ENCODE measurements around the gene TMEM273. TPM values are rescaled to one million over a fixed set of nuclear protein-coding genes. Genes with fewer than 3 reads are reported as not detected.

The TMEM273 gene
- total and polyA plus RNA-seq, 4 experiments from 2014 or later, result 27.7 to 101 (median 58.7) TPM

DNA sequence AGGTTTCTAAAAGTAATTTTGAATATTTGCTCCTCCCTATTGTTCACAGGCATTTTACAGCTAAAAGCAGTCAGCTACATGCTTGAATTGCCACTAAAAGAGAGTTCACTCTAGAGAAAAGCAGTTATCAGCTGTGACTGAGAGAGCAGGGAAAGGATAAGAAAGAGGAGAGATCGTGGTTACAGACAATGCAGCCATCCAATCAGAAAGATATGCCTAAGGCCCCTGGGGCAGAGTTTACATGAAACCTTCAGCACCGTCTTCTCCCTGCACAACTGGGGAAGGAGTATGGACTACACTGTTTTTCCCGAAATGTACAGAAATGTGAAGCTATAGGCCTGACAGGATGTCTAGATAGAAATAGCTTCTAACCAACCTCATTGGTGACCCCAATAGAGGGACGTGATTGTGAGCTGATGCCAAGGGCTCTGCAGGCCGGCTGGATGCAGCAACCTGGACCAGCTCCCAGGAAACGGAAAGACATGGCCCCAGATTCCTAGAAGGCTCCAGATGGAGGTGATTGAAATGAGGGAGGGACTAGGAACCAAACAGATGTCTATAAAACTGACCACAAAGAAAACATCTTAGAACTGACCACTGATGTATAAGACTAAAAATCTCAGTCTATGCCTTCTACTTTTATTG is 69.6 kb downstream of the TMEM273 start:
- H3K4me3 Mint-ChIP-seq, result no peak overlapping the region
- Histone ChIP-seq H3K27ac (ENCODE audit: low read depth, low read length) (no peak overlapping the region), H3K9me3 (ENCODE audit: control insufficient read depth in 1 of 2, low read length in 2 of 2) (no peaks in the 10 kb centered on the region), H3K4me3 (ENCODE audit: low read length in 2 of 2) (no peak overlapping the region), H3K4me1 (ENCODE audit: insufficient read depth, low read length) (no peaks in the 10 kb centered on the region), H3K27me3 (ENCODE audit: insufficient read depth, low read length) (peaks cover 3% of the 10 kb centered on the region), H3K36me3 (ENCODE audit: insufficient read depth, low read length) (no peaks in the 10 kb centered on the region)
- no peak for DNase-seq
- no peaks in the 10 kb centered on the region for H3K36me3 Mint-ChIP-seq
- intact Hi-C loops (cut with micrococcal nuclease), result no loop called here
- H3K4me1 Mint-ChIP-seq, result peaks cover 0 to 7% (median 4%) of the 10 kb centered on the region in 4 donors
- ChIA-PET CTCF (ENCODE audit: partially characterized antibody) (no interaction called here), POLR2A (ENCODE audit: partially characterized antibody) (no interaction called here)
- peaks cover 0 to 2% (median 0%) of the 10 kb centered on the region in 8 donors for H3K9me3 Mint-ChIP-seq
- no peak overlapping the region for H3K27ac Mint-ChIP-seq
- peaks cover 14 to 16% of the 10 kb centered on the region in 2 donors for H3K27me3 Mint-ChIP-seq

DNA sequence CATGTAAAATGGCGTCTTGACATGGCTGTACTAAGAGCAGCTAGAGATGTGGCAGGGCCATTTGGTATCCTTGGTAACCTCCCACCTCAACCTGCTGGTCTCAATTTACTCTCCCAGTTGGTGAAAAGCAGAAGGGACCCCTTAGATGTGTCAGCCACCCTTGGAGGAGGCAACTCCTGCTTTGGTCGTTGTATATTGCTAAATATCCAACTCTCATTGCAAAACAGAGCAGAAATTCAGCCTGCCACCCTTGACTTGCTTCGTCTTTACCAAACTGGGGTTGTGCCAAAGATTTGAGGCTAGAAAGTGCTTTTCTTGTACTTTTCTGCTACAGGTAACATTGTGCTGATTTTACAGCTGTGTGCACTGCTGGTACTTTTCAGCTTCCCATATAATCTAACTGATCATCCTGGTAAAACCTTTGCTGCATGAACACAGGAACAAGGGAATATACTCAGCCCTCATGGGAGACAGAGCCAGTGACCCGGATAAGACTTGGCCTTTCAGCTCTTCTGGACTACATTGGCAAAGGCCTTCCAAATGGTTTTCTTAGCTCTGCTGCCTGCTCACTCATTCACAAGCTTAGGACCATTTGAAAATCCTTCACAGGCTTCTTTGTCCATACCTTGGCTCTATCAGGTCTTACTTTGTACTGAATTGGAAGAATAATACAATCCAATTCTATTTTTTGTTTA is 70.7 kb downstream of the TMEM273 start:
- Mint-ChIP-seq H3K27me3 (peaks cover 14 to 21% of the 10 kb centered on the region in 2 donors), H3K36me3 (no peaks in the 10 kb centered on the region), H3K9me3 (peaks cover 0 to 2% (median 0%) of the 10 kb centered on the region in 8 donors), H3K4me1 (peaks cover 0 to 7% (median 4%) of the 10 kb centered on the region in 4 donors), H3K27ac (no peak overlapping the region), H3K4me3 (no peak overlapping the region)
- Histone ChIP-seq H3K36me3 (ENCODE audit: insufficient read depth, low read length) (no peaks in the 10 kb centered on the region), H3K27me3 (ENCODE audit: insufficient read depth, low read length) (peaks cover 3% of the 10 kb centered on the region), H3K27ac (ENCODE audit: low read depth, low read length) (no peak overlapping the region), H3K9me3 (ENCODE audit: control insufficient read depth in 1 of 2, low read length in 2 of 2) (no peaks in the 10 kb centered on the region), H3K4me1 (ENCODE audit: insufficient read depth, low read length) (no peaks in the 10 kb centered on the region), H3K4me3 (ENCODE audit: low read length in 2 of 2) (no peak overlapping the region)
- ChIA-PET CTCF (ENCODE audit: partially characterized antibody) (no interaction called here), POLR2A (ENCODE audit: partially characterized antibody) (no interaction called here)
- DNase-seq, result no peak
- intact Hi-C loops (cut with micrococcal nuclease), result no loop called here

DNA sequence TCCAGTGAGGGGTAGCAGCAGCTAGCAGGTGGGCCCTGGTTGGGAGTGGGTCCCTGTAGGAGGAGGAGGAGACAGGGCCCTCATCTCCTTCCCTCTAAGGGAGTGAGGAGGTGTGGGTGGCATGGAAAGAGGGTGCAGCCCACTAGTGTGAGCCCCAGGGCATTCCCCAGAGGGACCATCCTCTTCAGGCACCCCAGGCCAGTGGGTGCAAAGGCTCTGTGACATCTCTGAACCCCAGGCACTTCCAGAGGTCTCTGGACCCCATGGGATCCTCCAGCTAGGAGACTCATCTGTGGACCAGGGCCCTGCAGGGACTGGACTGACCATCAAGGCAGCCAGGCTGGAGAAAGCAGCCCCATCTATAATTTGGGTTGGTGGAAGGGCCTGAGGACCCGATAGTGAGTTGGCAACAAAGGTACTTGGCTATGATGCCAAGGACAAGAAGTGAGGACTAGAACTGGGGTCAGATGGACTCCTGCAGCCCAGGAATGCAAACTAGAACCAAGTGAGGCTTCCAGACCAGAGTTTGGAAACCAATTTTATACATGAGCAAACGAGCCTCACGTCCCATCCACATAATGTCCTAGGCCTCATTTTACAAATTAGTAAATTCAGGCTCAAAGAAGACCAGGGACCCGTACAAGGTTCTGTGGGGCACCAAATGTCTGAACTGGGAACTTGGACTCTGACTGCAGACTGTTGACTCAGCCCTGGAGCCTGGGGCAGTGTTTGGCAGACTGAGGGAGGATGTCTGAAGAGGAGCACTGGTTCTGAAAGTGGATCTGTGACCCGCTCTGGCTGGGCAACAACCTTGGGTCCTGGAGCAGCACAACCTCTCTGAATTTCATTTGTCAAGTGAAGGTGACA is 71.4 kb downstream of the TMEM273 start:
- Histone ChIP-seq H3K4me3 (ENCODE audit: low read length in 2 of 2) (no peak overlapping the region), H3K36me3 (ENCODE audit: insufficient read depth, low read length) (no peaks in the 10 kb centered on the region), H3K9me3 (ENCODE audit: control insufficient read depth in 1 of 2, low read length in 2 of 2) (no peaks in the 10 kb centered on the region), H3K27me3 (ENCODE audit: insufficient read depth, low read length) (peaks cover 3% of the 10 kb centered on the region), H3K27ac (ENCODE audit: low read depth, low read length) (no peak overlapping the region), H3K4me1 (ENCODE audit: insufficient read depth, low read length) (no peaks in the 10 kb centered on the region)
- ChIA-PET POLR2A (ENCODE audit: partially characterized antibody) (no interaction called here), CTCF (ENCODE audit: partially characterized antibody) (no interaction called here)
- Mint-ChIP-seq H3K36me3 (no peaks in the 10 kb centered on the region), H3K9me3 (peaks cover 0 to under 1% (median 0%) of the 10 kb centered on the region in 8 donors), H3K4me3 (no peak overlapping the region), H3K27me3 (peaks cover 14 to 23% of the 10 kb centered on the region in 2 donors), H3K27ac (no peak overlapping the region), H3K4me1 (peaks cover 0 to 7% (median 4%) of the 10 kb centered on the region in 4 donors)
- DNase-seq, result no peak
- intact Hi-C loops (cut with micrococcal nuclease), result no loop called here

DNA sequence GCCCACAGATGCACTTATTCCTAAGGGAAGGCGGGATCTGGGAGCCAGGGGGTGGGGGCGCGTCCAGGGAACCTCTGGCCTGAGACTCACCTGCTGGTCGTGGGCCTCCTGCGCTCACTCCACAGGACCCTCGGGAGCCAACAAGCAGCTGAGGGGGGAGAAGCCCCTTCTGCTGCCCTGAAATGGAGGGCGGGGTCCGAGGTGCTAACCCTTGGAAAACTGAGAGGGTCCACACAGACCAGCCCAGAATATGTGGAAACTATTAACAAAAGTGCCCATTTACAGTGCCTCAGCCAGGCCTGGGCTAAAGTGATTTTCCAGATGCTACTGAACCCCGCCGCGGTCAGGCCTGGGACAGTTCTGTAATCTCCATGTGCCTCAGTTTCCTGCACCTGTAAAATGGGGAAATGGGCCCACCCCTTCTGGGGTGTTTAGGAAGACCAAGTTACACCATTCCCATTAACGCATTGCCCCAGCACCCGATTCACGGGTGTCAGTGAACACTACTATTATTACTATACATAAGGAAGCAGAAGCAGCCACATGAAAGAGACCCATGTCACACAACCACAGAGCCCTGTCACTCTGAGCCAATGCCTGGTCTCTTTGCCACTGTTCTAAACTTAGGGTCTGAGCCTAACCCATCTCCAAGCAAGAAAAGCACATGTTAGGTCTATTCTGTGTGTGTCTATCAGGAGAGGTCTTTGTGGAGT is 72.2 kb downstream of the TMEM273 start:
- CTCF ChIA-PET (ENCODE audit: partially characterized antibody), result no interaction called here
- Histone ChIP-seq H3K4me1 (ENCODE audit: insufficient read depth, low read length) (no peaks in the 10 kb centered on the region), H3K9me3 (ENCODE audit: control insufficient read depth in 1 of 2, low read length in 2 of 2) (no peaks in the 10 kb centered on the region), H3K4me3 (ENCODE audit: low read length in 2 of 2) (no peak overlapping the region), H3K27ac (ENCODE audit: low read depth, low read length) (no peak overlapping the region), H3K27me3 (ENCODE audit: insufficient read depth, low read length) (peaks cover 3% of the 10 kb centered on the region), H3K36me3 (ENCODE audit: insufficient read depth, low read length) (no peaks in the 10 kb centered on the region)
- POLR2A ChIA-PET (ENCODE audit: partially characterized antibody), result no interaction called here
- Mint-ChIP-seq H3K27ac (no peak overlapping the region), H3K4me1 (peaks cover 0 to 7% (median 4%) of the 10 kb centered on the region in 4 donors), H3K27me3 (peaks cover 14 to 23% of the 10 kb centered on the region in 2 donors), H3K4me3 (peak overlapping the region in 4 of 8 donors; percentile 29 to 67 (median 50)), H3K36me3 (no peaks in the 10 kb centered on the region), H3K9me3 (no peaks in the 10 kb centered on the region)
- intact Hi-C loops (cut with micrococcal nuclease), result no loop called here
- DNase-seq, result no peak

DNA sequence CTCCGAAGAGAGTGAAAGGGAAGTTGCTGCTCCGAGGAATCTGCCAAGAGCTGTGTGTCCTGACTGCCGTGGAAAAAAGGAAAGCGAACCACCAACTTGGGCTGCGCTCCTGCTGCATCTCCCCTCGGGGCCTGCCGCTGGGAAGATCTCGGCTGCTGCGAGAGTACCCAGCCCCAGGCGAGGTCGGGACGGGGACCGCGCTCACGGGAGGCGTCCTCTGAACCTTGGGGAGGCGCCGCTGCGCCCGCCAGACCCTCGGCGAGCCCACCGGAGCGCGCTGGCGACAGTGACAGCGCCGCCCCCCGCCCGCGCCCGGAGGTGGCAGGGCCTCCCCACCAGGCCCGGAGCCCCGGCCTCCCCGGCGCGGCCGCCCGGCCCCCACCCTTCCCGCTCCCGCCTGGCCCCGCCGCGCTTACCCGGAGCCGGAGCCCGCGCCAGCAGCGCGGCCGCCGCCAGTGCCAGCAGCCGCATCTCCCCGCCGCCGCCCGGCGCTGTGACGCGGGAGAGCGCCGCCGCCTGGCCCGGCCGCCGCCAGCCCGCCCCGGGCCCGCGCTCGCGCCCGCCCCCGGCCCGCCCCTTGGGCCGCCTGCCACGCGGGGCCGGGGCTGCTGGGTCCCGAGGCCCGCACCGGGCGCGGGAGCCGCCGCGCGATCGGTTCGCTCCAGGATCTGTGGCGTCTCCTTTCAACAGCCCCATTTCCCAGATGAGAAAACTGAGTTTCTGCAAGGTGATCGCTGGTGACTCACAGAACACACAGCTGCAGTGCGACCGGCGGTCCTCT is 73.0 kb downstream of the TMEM273 start, which contains the start of gene VSTM4:
TSS of gene VSTM4 (minus strand) at position 508 of the 781 bp plus-strand sequence. CDS start at position 471, 37 bp downstream.
- Histone ChIP-seq H3K27me3 (ENCODE audit: insufficient read depth, low read length) (peaks cover 3% of the 10 kb centered on the region), H3K9me3 (ENCODE audit: control insufficient read depth in 1 of 2, low read length in 2 of 2) (no peaks in the 10 kb centered on the region), H3K4me1 (ENCODE audit: insufficient read depth, low read length) (no peaks in the 10 kb centered on the region), H3K27ac (ENCODE audit: low read depth, low read length) (no peak within 1 kb of the TSS), H3K36me3 (ENCODE audit: insufficient read depth, low read length) (no peaks in the 10 kb centered on the region), H3K4me3 (ENCODE audit: low read length in 2 of 2) (no peak within 1 kb of the TSS)
- intact Hi-C loops (cut with micrococcal nuclease), result no loop called here
- ChIA-PET CTCF (ENCODE audit: partially characterized antibody) (no interaction called here), POLR2A (ENCODE audit: partially characterized antibody) (no interaction called here)
- H3K4me3 Mint-ChIP-seq, result peak within 1 kb of the TSS in 7 of 8 donors; percentile 21 to 67 (median 45)
- no peak within 1 kb of the TSS for H3K27ac Mint-ChIP-seq
- no peaks in the 10 kb centered on the region for H3K36me3 Mint-ChIP-seq
- peaks cover 13 to 23% of the 10 kb centered on the region in 2 donors for H3K27me3 Mint-ChIP-seq
- no peak for DNase-seq
- no peaks in the 10 kb centered on the region for H3K9me3 Mint-ChIP-seq
- H3K4me1 Mint-ChIP-seq, result peaks cover 0 to 7% (median 4%) of the 10 kb centered on the region in 4 donors

DNA sequence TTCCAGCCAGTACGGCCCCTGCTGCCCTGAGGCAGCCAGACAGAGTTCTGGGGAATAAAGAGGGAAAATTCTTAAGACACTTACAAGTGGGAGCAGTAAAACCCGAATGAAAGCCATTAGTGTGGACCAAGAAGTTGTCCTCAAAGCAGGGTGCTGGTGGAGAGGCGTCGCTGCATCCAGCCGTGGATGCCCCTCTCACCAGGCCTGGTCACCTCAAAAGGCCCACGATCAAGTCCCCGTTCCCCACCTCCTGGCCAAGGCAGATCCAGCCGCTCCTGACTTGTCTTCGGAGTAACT is 73.5 kb downstream of the TMEM273 start:
- no peaks in the 10 kb centered on the region for H3K9me3 Mint-ChIP-seq
- Histone ChIP-seq H3K27me3 (ENCODE audit: insufficient read depth, low read length) (peaks cover 3% of the 10 kb centered on the region), H3K27ac (ENCODE audit: low read depth, low read length) (no peak overlapping the region), H3K4me3 (ENCODE audit: low read length in 2 of 2) (no peak overlapping the region), H3K36me3 (ENCODE audit: insufficient read depth, low read length) (no peaks in the 10 kb centered on the region), H3K4me1 (ENCODE audit: insufficient read depth, low read length) (no peaks in the 10 kb centered on the region), H3K9me3 (ENCODE audit: control insufficient read depth in 1 of 2, low read length in 2 of 2) (no peaks in the 10 kb centered on the region)
- no peak for DNase-seq
- intact Hi-C loops (cut with micrococcal nuclease), result no loop called here
- peak overlapping the region in 6 of 8 donors; percentile 21 to 64 (median 40) for H3K4me3 Mint-ChIP-seq
- peaks cover 0 to 7% (median 4%) of the 10 kb centered on the region in 4 donors for H3K4me1 Mint-ChIP-seq
- H3K27me3 Mint-ChIP-seq, result peaks cover 13 to 23% of the 10 kb centered on the region in 2 donors
- no peak overlapping the region for H3K27ac Mint-ChIP-seq
- POLR2A ChIA-PET (ENCODE audit: partially characterized antibody), result no interaction called here
- H3K36me3 Mint-ChIP-seq, result no peaks in the 10 kb centered on the region
- CTCF ChIA-PET (ENCODE audit: partially characterized antibody), result no interaction called here

Measured in CD4-positive, alpha-beta memory T cell (primary cell).